Ishikawa (cell line): Measurements from ENCODE around the gene SACM1L.

Experiments
- FOXM1 ChIP-seq: IDR thresholded peaks from 2 replicates; pipeline ENCODE4 v1.6.1; 2012; ENCODE audit warnings: low read depth, borderline replicate concordance
- TCF12 ChIP-seq: IDR thresholded peaks from 2 replicates; pipeline ENCODE4 v1.6.1; 2012; ENCODE audit warnings: low read depth
- USF1 ChIP-seq: IDR thresholded peaks from 2 replicates; pipeline ENCODE4 v1.6.1; 2012

- TF ChIP-seq TCF12 (no peak), FOXM1 (no peak), USF1 (no peak)
These were observed 86.5 kb downstream of the SACM1L start for GRCh38 chr3:45775571-45776300.
